ENCODE results near the gene CALML6. TPM values are rescaled to one million over a fixed set of nuclear protein-coding genes. Genes with fewer than 3 reads are reported as not detected.

CALML6 gene
- total RNA-seq, 1 experiment from 2014 or later: 1.7 TPM

- H3K56ac ChIP-seq (ENCODE audit: insufficient read length, low read depth, low read length): no peak overlapping the region
- DNase-seq: peak; percentile 31
- H2BK120ac ChIP-seq (ENCODE audit: low read depth, low read length, poor library complexity, severe bottlenecking): no peak overlapping the region
- TF ChIP-seq, protein P1, sequence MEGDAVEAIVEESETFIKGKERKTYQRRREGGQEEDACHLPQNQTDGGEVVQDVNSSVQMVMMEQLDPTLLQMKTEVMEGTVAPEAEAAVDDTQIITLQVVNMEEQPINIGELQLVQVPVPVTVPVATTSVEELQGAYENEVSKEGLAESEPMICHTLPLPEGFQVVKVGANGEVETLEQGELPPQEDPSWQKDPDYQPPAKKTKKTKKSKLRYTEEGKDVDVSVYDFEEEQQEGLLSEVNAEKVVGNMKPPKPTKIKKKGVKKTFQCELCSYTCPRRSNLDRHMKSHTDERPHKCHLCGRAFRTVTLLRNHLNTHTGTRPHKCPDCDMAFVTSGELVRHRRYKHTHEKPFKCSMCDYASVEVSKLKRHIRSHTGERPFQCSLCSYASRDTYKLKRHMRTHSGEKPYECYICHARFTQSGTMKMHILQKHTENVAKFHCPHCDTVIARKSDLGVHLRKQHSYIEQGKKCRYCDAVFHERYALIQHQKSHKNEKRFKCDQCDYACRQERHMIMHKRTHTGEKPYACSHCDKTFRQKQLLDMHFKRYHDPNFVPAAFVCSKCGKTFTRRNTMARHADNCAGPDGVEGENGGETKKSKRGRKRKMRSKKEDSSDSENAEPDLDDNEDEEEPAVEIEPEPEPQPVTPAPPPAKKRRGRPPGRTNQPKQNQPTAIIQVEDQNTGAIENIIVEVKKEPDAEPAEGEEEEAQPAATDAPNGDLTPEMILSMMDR (conservative IDR thresholded peaks at IDR 0.05): no peak
- no peak overlapping the region for H3K27ac ChIP-seq (ENCODE audit: insufficient read length, low read depth, low read length)
- Mint-ChIP-seq H3K36me3 (ENCODE audit: insufficient read depth in 1 of 3, low read depth in 3 of 3) (no peaks in the 10 kb centered on the region; a peak in 1 of 7 replicates), H3K4me3 (no peak overlapping the region), H3K9me3 (peaks cover 0 to under 1% of the 10 kb centered on the region in 2 experiments; a peak in 2 of 5 replicates), H3K27me3 (ENCODE audit: low read depth) (peaks cover 4% of the 10 kb centered on the region), H3K4me1 (peaks cover 2 to 16% of the 10 kb centered on the region in 2 experiments; a peak in 3 of 4 replicates), H3K27ac (no peak overlapping the region)
- no peak overlapping the region for H2BK12ac ChIP-seq (ENCODE audit: insufficient read length, low read depth, low read length)
- H3K23me2 ChIP-seq (ENCODE audit: insufficient read length, low read depth, low read length, poor library complexity, severe bottlenecking): no peaks in the 10 kb centered on the region
- H3K9me3 ChIP-seq (ENCODE audit: control insufficient read depth, low read depth, low read length): no peaks in the 10 kb centered on the region
- H2BK15ac ChIP-seq (ENCODE audit: low read depth, low read length): no peak overlapping the region
- no peak overlapping the region for H4K8ac ChIP-seq (replicated peaks; ENCODE audit: insufficient read length, low read depth, low read length)
- no peak overlapping the region for H4K5ac ChIP-seq (ENCODE audit: insufficient read length, low read depth, low read length)
- H3K18ac ChIP-seq (ENCODE audit: insufficient read length, low read depth, low read length): no peak overlapping the region
- no CpG with 5 or more reads among the region's 27 CpGs for WGBS (ENCODE audit: extremely low coverage, insufficient read length, low lambda C conversion rate)
- H3K14ac ChIP-seq (ENCODE audit: insufficient read depth, low read length): no peak overlapping the region
- no peaks in the 10 kb centered on the region for H4K20me1 ChIP-seq (ENCODE audit: control insufficient read depth, insufficient read depth, insufficient read length)
- no peaks in the 10 kb centered on the region for H3K4me1 ChIP-seq (ENCODE audit: insufficient read depth, low read length)
- H2BK20ac ChIP-seq (ENCODE audit: low read depth, low read length, poor library complexity, severe bottlenecking): no peak overlapping the region
- H3T11ph ChIP-seq (ENCODE audit: low read length): no peak overlapping the region
- no peak overlapping the region for H3K4me2 ChIP-seq (ENCODE audit: insufficient read depth, insufficient read length, low read length)
- no peaks in the 10 kb centered on the region for H3K27me3 ChIP-seq (ENCODE audit: insufficient read depth, low read length)
- no peak overlapping the region for H2BK5ac ChIP-seq (ENCODE audit: insufficient read length, low read length)
- H3K9ac ChIP-seq (ENCODE audit: extremely low read depth, insufficient read length, low read length): no peak overlapping the region
- no peak overlapping the region for H3K4ac ChIP-seq (ENCODE audit: low read depth, low read length)
- no peaks in the 10 kb centered on the region for H3K79me2 ChIP-seq (ENCODE audit: insufficient read depth, low read length)
- no peak overlapping the region for H3K23ac ChIP-seq (ENCODE audit: insufficient read length, low read depth, low read length)
- H2AK5ac ChIP-seq (ENCODE audit: insufficient read length, low read length): no peak overlapping the region
- H3K79me1 ChIP-seq (ENCODE audit: insufficient read depth, low read depth, low read length, poor library complexity, severe bottlenecking): no peaks in the 10 kb centered on the region
- H4K91ac ChIP-seq (ENCODE audit: insufficient read length, low read depth, low read length): no peak overlapping the region
- H2AFZ ChIP-seq (ENCODE audit: low read length): no peak overlapping the region
Observed at GRCh38 chr1:1920608-1921458, 5.8 kb downstream of the CALML6 start.

Data from H9 (cell line).